Activated T-helper 1 cell treated with anti-CD3 and anti-CD28 coated beads, Interleukin-2, amount 50 U/mL, for 16 hours (primary cell): Measurements from ENCODE around the gene SOX1.

Experiments
- DNase-seq, 2 donors: peaks; one replicate each; pipeline ENCODE4 v3.0.0-alpha.2; 2020; ENCODE audit warnings: low read depth in 1 of 2, low spot score in 1 of 2

SOX1 gene

DNA sequence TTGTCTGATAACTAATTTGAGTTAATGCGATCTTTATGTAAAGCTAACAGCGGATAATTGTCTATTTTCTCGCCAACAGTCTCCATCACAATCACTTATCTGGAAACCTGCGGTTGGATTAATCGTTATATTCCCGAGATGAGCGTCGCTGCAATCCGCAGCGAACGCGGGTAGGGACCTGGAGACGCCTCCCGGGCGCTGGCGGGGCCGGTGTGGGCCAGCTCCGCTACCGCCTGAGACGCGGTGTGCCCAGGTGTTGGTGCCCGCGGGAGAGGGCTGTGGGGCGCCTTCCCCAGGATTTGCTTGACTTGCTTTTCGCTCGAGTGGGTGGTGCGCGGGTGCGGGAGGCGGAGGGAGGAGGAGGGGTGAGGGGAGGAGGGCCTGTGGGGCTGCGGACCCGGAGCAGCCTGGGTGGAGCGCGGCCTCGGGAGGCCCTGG lies 38.3 kb downstream of the SOX1 start:
- no peak for DNase-seq

- no peak for DNase-seq
Observed at GRCh38 chr13:112105892-112106291, 38.9 kb downstream of the SOX1 start.

DNA sequence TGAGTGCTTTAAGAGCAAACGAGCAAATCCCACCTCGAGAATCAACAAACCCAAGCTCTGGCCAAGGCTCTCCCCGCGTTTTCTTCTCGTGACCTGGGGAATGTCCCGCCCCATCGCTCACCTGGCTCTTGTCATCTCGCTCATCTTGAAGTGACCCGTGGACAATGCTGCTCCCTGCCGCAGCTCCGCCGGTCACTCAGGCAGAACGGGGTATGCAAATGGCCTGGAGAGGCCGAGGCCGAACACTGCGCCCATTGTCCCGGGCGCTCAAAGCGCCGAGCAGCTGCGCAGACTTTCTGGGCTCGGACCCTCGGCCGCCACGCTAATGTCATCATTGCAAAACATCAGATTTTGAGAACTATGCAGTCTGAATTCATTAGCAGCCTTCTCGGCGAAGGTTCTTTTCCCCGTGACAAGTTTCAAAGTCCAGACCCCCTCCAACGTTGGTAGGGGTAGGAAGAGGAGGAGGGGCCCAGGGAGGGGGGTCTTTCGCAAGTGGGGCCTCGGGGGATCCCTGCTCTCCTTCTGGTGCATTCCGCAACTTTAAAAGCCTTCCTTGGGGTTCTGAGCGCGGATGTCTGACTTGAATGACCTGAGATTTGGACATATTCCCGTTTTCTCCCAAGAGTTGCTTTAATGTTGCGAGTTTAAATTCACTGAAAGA lies 39.7 kb downstream of the SOX1 start:
- no peak for DNase-seq

GRCh38 chr13:112107289-112107688 lies 40.3 kb downstream of the SOX1 start:
- DNase-seq: no peak

- no peak for DNase-seq
Observed at GRCh38 chr13:112110479-112110878, 43.5 kb downstream of the SOX1 start.

DNA sequence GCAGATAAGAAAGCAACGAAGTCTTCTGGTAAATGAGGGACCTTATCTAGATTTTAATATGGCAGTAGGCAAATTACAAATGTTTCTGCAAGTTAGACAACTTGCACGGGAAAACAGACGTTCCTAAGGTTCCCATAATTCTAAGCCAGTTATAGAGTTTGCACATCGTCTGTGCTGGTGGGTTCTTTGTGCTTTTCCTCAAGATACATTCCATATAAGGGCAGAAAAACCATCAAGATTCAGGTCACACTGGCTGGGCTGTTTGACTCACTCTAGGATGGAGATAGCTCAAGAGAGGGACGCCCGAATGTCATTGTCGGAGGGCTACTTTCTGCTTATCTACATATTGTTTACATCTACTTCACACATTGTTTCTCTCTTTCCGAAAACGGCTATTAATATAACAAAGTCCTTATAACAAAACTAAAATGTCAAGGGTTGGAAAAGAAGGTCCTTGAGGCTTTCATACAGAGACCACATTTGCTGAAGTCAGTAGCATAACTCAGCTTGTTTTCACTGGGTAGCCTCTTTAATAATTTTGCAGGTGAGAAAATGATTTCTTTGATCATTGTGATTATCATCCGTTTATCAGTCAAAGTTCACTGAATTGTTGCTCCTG lies 44.4 kb downstream of the SOX1 start:
- DNase-seq: no peak

- DNase-seq: no peak
Observed at GRCh38 chr13:112112534-112113276, 45.8 kb downstream of the SOX1 start.

DNA sequence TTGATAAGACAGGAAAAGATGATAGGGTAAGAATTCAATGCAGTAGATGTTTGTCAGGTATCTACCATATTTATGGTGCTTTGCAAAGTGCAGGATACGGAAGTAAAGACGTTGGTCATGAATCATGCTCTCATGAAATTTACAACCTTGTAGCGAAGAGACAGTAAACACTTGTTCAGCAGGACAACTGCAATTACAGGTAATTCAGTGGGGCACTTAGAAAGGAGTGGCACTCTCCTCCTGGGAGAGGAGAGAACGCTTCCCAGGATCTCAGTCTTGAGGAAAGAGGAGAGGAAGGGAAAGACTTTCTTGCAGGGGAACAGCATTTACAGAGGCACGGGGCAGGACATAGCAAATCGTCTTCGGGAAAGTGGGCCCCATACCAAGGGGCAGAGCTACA lies 46.4 kb downstream of the SOX1 start:
- no peak for DNase-seq

DNA sequence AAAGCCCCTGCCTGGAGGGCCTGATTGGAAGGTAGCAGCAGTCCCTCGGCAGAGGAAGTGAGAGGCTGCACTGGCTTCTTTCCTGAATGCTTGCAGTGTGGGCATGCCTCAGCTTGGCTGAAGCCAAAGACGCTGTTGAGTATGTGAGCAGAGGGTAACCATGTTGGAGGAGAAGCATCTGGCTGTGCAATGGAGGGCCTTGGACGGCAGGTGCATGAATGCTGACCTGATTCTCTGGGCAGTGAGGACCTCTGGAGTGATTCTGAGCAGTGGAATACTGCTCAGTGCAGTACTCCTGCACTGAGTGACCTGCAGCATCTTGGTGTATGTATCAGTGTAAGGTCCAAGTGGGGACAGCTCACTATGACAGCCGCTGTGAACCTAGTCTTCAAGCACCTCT lies 46.9 kb downstream of the SOX1 start:
- DNase-seq: no peak

DNA sequence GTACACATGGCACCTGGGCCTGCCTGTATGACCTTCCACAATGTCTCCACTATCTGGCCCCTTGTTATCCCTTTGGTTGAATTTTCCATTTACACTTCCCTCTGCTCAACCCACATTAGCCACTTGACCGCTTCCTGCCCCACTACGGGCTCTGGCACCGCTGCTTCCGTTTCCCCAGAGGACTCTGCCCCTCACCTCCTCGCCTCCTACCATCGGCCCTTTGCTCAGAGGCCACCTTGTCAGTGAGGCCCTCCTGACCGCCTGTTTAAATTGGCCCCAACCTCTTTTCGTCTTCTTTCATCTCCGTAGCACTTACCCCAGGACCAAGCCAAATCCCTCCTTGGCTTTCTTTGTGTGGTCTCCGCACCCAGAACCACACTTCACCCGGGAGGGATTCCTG lies 47.4 kb downstream of the SOX1 start:
- no peak for DNase-seq

- DNase-seq: no peak
Observed at GRCh38 chr13:112115403-112116091, 48.6 kb downstream of the SOX1 start.

DNA sequence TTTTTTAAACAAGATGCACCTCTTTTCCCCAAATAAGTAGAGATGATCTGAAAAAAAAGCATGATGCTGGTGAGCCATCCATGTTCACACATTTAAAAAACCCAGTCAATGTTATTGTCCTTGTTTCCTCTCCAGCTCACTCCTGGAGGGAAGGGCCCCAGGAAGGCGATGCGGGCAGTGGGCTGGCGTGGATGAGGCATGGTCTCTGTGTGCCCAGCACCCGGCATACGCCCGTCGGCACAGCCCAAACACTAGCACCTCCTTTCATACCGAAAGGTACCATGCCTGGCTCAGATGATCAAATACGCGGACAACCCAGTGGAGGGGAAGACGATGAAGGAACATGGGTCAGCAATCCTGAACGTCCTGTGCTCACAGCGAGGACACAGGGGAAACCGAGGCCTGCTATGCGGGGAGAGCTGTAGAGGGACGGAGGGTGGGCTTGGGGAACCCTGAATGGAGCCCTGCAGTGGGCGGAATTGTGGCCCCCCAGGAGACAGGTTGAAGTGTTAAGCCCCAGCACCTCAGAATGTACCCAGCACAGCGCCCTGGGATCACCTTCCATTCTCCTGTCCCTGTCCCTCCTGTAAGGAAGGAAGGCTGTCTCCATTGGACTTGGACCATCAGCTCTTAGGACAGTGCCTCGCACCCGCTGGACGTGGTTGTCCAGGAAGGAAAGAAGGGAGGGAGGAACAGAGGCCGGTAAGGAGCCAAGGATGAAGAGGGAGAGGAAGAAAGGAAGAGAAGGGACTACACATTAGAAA lies 49.4 kb downstream of the SOX1 start:
- no peak for DNase-seq

DNA sequence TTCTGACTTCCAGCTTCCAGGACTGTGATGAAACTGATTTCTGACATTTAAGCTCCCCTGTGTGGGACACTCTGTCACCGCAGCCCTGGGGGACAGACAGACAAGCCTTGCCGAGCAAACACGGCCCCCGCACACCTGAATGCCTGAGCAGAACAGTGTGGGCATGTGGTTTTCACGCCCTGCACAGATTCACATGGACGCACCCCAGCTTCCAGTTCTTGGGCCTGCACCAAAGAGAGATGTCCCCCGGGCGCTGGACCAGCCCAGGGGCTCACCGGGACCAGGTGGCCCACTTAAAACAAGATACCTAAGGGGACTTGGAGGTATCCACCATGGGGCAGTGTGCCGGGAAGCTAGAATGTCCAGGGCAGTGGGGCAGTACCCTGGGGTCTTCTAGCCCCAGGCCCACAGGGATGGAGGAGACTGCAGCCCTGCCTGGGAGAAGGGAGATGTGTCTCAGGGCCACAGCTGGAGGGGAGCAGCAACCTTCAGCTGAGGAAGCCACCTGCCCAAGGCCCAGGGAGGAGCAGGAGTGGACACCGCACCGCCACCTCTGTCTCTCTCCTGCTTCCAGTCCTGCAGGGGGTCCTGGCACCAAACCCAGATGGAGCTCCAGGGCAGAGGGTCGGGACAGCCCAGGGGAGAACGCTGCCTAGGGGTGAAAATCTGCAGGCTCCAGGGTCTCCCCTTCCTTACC lies 50.5 kb downstream of the SOX1 start:
- DNase-seq: no peak

DNA sequence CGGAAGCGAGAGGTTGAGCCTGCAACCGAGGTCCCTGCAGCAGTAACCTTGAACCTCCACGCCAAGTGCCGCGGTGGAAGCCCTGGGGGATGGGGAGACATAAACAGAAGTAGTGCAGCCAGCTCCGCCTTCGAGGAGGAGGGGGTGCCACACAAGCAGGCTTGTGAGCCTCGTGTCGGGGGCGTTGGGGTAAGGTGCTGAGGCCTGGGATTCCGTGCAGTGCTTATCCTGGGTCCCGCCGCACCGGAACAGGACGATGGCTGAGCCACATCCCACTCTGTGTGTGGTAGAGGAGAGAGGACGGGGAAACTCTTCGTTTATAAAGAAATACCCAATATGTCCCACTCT lies 51.0 kb downstream of the SOX1 start:
- no peak for DNase-seq

DNA sequence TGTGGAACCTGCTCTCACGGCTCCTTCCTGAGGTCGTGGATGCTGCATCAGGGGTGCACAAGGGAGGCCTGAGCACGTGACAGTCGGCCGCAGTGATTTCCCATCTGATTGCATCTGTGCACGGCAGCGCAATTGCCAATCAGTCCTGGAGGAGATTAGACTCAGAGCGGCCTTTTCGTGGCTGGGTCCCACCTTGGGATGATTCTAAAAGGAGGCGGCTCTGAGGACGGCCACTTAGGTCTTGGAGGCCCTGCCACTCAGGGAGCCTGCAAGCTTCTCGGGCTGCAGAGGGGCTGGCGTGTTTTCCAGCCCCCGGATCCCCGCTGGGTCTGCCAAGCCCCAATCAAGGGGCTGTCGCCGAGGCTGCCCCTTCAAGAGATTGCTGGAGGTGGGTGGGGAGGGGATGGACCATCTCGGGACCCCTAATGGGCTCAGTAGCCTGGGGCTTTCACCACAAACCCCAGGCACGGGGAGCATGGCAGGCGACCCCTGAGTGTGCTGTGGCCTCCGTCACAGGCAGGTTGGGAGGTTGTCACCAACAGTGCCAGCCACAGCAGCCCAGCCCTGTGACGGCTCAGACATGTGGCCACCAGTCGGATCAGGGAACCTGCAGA lies 51.6 kb downstream of the SOX1 start:
- DNase-seq: no peak

GRCh38 chr13:112119192-112120030 lies 52.5 kb downstream of the SOX1 start:
- no peak for DNase-seq

DNA sequence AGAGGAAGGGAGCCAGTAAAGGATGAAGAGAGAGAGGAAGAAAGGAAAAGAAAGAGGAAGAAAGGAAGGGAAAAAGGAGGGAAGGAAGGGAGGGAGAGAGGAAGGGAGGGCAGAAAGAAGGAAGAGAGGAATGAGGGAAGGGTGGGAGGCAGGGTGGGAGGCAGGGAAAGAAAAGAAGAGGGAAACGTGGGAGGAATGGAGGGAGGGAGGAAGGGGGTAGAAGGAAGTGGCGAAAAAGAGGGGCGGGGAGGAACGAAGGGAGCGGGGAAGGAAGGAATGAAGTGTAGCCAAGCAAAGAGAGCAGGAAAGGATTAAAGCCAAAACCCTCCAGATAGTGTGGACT lies 53.1 kb downstream of the SOX1 start:
- DNase-seq: no peak
